ENCODE measurements around the gene HOXB2. TPM values are rescaled to one million over a fixed set of nuclear protein-coding genes. Genes with fewer than 3 reads are reported as not detected.

HOXB2 gene
- total and polyA plus RNA-seq, 2 experiments from 2014 or later, result not detected

DNA sequence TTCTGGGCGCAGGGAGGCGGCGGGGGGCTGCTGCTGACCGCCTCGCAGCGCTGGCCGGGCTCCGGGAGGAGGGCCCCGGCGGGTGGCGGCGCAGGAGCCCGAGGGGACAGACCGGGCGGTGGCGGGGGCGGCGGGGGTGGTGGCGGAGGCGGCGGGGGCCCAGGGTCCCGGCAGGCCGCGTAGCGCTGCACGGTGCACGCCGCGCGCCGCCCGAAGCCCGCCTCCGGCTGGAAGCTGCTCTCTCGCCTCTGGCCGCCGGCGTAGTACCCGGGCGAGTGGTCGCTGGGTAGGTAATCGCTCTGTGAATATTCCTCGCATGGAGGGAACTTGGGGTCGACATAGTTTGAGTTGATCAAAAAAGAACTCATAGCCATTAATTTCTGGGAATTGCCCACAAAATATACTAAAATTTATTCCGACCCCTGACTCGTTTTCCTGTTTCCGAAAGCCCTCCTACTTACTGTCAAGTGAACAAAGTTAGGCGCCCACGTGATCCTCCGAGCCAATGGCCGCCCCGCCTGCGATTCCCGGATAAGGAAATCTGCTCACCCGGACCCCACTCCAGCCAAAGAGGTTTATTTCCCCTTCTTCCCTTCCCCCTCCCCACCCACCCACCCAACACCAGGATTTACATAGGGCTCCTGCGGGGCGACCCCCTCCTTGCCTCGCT lies 33.2 kb upstream of the HOXB2 start, which contains the start of gene HOXB4:
TSS of gene HOXB4 (minus strand) at position 405 of the 670 bp plus-strand sequence. CDS start at position 374, 31 bp downstream.
- DNase-seq (ENCODE audit: low spot score) (peak; percentile 85), ATAC-seq (peak; percentile 20)
- peaks cover 31% of the 10 kb centered on the region for H3K4me1 Mint-ChIP-seq
- H3K27ac Mint-ChIP-seq, result no peak within 1 kb of the TSS
- Histone ChIP-seq H3K4me2 (peak within 1 kb of the TSS; percentile 66), H3K79me2 (replicated peaks; ENCODE audit: insufficient read depth) (no peaks in the 10 kb centered on the region), H2AFZ (no peak within 1 kb of the TSS), H4K20me1 (replicated peaks; ENCODE audit: insufficient read depth) (peaks cover 59% of the 10 kb centered on the region), H3K36me3 (ENCODE audit: insufficient read depth) (no peaks in the 10 kb centered on the region), H3F3A (replicated peaks; ENCODE audit: low read depth) (peaks cover 60% of the 10 kb centered on the region), H3K27me3 (ENCODE audit: insufficient read depth) (peaks cover 100% of the 10 kb centered on the region), H3K27ac (ENCODE audit: low read depth) (no peak within 1 kb of the TSS), H3K4me1 (ENCODE audit: insufficient read depth) (peaks cover 66% of the 10 kb centered on the region), H3K4me3 (peak within 1 kb of the TSS; percentile 42), H3K9me2 (ENCODE audit: insufficient read depth) (no peaks in the 10 kb centered on the region)
- H3K36me3 Mint-ChIP-seq (ENCODE audit: low read depth), result no peaks in the 10 kb centered on the region
- H3K4me3 Mint-ChIP-seq, result peak within 1 kb of the TSS; percentile 64
- peaks cover 51% of the 10 kb centered on the region for H3K27me3 Mint-ChIP-seq (ENCODE audit: insufficient read depth, low read depth, poor library complexity)
- H3K9me3 Mint-ChIP-seq, result peaks cover 10% of the 10 kb centered on the region
- TF ChIP-seq JUNB (IDR thresholded peaks at IDR 0.05; ENCODE audit: unreplicated experiment) (no peak), EZH2 (IDR thresholded peaks at IDR 0.05; ENCODE audit: low read depth, unreplicated experiment) (peak; percentile 60), ZNF114 (CRISPR knock-in tag; IDR thresholded peaks at IDR 0.05) (no peak)

DNA sequence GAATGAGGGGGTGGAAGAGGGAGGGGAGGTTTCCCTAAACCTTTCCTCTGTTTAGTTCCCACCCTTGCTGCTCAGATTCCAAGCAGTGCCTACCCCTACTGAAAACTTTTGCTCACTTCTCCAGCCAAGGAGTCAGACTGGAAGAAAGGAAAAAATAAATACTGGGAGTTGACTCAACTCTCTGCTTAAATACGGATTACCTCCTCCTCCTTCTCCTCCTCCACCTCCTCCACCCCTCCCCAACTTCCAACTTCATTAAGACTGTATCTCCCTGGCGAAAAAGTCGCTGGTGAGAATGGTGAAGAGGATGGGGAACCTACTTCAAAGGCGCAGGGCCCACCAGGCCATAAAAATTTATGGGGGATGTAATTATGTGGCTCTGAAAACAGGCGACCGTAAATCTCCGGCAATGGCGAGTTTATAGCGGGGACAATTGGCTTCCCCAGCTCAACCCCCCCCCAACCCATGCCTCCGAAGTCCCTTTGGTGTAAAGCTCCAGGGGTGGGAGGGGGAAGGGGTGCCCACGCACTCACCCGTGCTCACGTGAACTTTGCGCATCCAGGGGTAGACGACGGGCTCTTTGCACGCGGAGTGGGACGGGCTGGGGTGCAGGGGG lies 32.5 kb upstream of the HOXB2 start:
- Histone ChIP-seq H2AFZ (no peak overlapping the region), H3K4me2 (peak overlapping the region; percentile 62), H3K27ac (ENCODE audit: low read depth) (no peak overlapping the region), H3F3A (replicated peaks; ENCODE audit: low read depth) (peaks cover 67% of the 10 kb centered on the region), H3K9me2 (ENCODE audit: insufficient read depth) (no peaks in the 10 kb centered on the region), H3K4me1 (ENCODE audit: insufficient read depth) (peaks cover 61% of the 10 kb centered on the region), H4K20me1 (replicated peaks; ENCODE audit: insufficient read depth) (peaks cover 59% of the 10 kb centered on the region), H3K4me3 (peak overlapping the region; percentile 23; the same call in 1 of the 2 replicates), H3K36me3 (ENCODE audit: insufficient read depth) (no peaks in the 10 kb centered on the region), H3K27me3 (ENCODE audit: insufficient read depth) (peaks cover 100% of the 10 kb centered on the region), H3K79me2 (replicated peaks; ENCODE audit: insufficient read depth) (no peaks in the 10 kb centered on the region)
- Mint-ChIP-seq H3K9me3 (peaks cover 10% of the 10 kb centered on the region), H3K4me3 (peak overlapping the region; percentile 52), H3K36me3 (ENCODE audit: low read depth) (no peaks in the 10 kb centered on the region), H3K4me1 (peaks cover 31% of the 10 kb centered on the region), H3K27me3 (ENCODE audit: insufficient read depth, low read depth, poor library complexity) (peaks cover 45% of the 10 kb centered on the region), H3K27ac (no peak overlapping the region)
- ATAC-seq, result no peak
- no peak for DNase-seq (ENCODE audit: low spot score)
- TF ChIP-seq EZH2 (IDR thresholded peaks at IDR 0.05; ENCODE audit: low read depth, unreplicated experiment), result peak; percentile 97
- TF ChIP-seq, protein P1, sequence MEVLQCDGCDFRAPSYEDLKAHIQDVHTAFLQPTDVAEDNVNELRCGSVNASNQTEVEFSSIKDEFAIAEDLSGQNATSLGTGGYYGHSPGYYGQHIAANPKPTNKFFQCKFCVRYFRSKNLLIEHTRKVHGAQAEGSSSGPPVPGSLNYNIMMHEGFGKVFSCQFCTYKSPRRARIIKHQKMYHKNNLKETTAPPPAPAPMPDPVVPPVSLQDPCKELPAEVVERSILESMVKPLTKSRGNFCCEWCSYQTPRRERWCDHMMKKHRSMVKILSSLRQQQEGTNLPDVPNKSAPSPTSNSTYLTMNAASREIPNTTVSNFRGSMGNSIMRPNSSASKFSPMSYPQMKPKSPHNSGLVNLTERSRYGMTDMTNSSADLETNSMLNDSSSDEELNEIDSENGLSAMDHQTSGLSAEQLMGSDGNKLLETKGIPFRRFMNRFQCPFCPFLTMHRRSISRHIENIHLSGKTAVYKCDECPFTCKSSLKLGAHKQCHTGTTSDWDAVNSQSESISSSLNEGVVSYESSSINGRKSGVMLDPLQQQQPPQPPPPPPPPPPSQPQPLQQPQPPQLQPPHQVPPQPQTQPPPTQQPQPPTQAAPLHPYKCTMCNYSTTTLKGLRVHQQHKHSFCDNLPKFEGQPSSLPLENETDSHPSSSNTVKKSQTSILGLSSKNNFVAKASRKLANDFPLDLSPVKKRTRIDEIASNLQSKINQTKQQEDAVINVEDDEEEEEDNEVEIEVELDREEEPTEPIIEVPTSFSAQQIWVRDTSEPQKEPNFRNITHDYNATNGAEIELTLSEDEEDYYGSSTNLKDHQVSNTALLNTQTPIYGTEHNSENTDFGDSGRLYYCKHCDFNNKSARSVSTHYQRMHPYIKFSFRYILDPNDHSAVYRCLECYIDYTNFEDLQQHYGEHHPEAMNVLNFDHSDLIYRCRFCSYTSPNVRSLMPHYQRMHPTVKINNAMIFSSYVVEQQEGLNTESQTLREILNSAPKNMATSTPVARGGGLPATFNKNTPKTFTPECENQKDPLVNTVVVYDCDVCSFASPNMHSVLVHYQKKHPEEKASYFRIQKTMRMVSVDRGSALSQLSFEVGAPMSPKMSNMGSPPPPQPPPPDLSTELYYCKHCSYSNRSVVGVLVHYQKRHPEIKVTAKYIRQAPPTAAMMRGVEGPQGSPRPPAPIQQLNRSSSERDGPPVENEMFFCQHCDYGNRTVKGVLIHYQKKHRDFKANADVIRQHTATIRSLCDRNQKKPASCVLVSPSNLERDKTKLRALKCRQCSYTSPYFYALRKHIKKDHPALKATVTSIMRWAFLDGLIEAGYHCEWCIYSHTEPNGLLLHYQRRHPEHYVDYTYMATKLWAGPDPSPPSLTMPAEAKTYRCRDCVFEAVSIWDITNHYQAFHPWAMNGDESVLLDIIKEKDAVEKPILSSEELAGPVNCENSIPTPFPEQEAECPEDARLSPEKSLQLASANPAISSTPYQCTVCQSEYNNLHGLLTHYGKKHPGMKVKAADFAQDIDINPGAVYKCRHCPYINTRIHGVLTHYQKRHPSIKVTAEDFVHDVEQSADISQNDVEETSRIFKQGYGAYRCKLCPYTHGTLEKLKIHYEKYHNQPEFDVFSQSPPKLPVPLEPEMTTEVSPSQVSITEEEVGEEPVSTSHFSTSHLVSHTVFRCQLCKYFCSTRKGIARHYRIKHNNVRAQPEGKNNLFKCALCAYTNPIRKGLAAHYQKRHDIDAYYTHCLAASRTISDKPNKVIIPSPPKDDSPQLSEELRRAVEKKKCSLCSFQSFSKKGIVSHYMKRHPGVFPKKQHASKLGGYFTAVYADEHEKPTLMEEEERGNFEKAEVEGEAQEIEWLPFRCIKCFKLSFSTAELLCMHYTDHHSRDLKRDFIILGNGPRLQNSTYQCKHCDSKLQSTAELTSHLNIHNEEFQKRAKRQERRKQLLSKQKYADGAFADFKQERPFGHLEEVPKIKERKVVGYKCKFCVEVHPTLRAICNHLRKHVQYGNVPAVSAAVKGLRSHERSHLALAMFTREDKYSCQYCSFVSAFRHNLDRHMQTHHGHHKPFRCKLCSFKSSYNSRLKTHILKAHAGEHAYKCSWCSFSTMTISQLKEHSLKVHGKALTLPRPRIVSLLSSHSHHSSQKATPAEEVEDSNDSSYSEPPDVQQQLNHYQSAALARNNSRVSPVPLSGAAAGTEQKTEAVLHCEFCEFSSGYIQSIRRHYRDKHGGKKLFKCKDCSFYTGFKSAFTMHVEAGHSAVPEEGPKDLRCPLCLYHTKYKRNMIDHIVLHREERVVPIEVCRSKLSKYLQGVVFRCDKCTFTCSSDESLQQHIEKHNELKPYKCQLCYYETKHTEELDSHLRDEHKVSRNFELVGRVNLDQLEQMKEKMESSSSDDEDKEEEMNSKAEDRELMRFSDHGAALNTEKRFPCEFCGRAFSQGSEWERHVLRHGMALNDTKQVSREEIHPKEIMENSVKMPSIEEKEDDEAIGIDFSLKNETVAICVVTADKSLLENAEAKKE (CRISPR knock-in tag; IDR thresholded peaks at IDR 0.05), result no peak

Measured in GM23338 (cell line).